Tibial artery (tissue), 4 donors: ENCODE results near the gene ATP2A2.
A peak's percentile ranks its signal among the peaks of the same experiment; 100 is the strongest.

ENCODE experiments used
- DNase-seq, 2 donors: peaks; one replicate each; pipeline ENCODE4 v3.0.0-alpha.2; 2019
- H3K27ac ChIP-seq, 2 donors: fragments of 200-600 bp; sonication (generic) in 1 of 2; 1 replicate in 1 of 2; 2 replicates in 1 of 2; pipeline ENCODE4 v1.5.1; 2018 to 2019; ENCODE audit warnings: mild to moderate bottlenecking in 1 of 2
- H3K27me3 ChIP-seq, 2 donors: fragments of 200-600 bp; sonication (generic) in 1 of 2; one replicate each; pipeline versions ENCODE4 v1.5.1 to v1.6.0; 2016 to 2019
- H3K36me3 ChIP-seq, 3 donors: fragments of 200-600 bp; sonication (generic) in 2 of 3; one replicate each; pipeline ENCODE4 v1.5.1; 2016 to 2019; ENCODE audit warnings: mild to moderate bottlenecking in 2 of 3
- H3K4me1 ChIP-seq, 4 donors: fragments of 200-600 bp; sonication (generic) in 2 of 4; 1 replicate in 3 of 4; 2 replicates in 1 of 4; pipeline ENCODE4 v1.5.1; 2016 to 2019
- H3K4me3 ChIP-seq, 2 donors: fragments of 200-600 bp; sonication (generic) in 1 of 2; 1 replicate in 1 of 2; 2 replicates in 1 of 2; pipeline ENCODE4 v1.5.1; 2018 to 2019; ENCODE audit warnings: mild to moderate bottlenecking in 2 of 2
- H3K9me3 ChIP-seq, 3 donors: fragments of 200-600 bp; sonication (generic) in 1 of 3; one replicate each; pipeline ENCODE4 v1.5.1; 2016 to 2019
- intact Hi-C: fragments of 100-400 bp; cut with DNase I; formaldehyde crosslinking; loops from one replicate; pipeline ENCODE4 v1.15.0; 2023; ENCODE audit warnings: low total_unique reads
- TF ChIP-seq, protein P1 (sequence below), 2 experiments: fragments of 200-600 bp in 1 of 2; fragments of 450-650 bp in 1 of 2; IDR thresholded peaks; one replicate each; pipeline ENCODE4 v1.5.1; 2017 to 2019; ENCODE audit warnings: antibody characterized with exemption in 2 of 2, mild to moderate bottlenecking in 1 of 2, moderate library complexity in 1 of 2

The ATP2A2 gene

DNA sequence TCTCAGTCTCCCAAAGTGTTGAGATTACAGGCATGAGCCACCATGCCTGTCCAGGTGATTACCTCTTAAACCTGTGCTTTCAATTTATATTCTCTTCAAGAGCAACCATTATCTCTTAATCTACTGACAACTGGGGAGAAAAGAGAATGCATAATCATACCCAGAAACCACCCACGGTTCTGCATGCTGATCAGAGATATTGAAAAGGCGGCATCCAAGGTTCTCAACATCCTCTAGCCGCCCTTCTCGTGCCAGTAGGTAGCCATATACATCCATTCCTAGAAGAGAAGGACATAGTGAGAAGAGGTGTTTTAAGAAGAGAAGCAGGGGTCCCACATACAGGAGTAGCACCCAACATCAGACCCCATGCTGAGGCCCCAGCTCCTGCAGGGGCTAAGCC is 101.6 kb downstream of the ATP2A2 start:
- peaks cover 25 to 90% (median 59%) of the 10 kb centered on the region in 3 donors for H3K36me3 ChIP-seq
- H3K4me1 ChIP-seq: peaks cover 0 to 27% (median 19%) of the 10 kb centered on the region in 4 donors
- TF ChIP-seq, protein P1, sequence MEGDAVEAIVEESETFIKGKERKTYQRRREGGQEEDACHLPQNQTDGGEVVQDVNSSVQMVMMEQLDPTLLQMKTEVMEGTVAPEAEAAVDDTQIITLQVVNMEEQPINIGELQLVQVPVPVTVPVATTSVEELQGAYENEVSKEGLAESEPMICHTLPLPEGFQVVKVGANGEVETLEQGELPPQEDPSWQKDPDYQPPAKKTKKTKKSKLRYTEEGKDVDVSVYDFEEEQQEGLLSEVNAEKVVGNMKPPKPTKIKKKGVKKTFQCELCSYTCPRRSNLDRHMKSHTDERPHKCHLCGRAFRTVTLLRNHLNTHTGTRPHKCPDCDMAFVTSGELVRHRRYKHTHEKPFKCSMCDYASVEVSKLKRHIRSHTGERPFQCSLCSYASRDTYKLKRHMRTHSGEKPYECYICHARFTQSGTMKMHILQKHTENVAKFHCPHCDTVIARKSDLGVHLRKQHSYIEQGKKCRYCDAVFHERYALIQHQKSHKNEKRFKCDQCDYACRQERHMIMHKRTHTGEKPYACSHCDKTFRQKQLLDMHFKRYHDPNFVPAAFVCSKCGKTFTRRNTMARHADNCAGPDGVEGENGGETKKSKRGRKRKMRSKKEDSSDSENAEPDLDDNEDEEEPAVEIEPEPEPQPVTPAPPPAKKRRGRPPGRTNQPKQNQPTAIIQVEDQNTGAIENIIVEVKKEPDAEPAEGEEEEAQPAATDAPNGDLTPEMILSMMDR (IDR thresholded peaks at IDR 0.05): no peak
- intact Hi-C loops: no loop called here
- no peak overlapping the region for H3K4me3 ChIP-seq
- no peaks in the 10 kb centered on the region for H3K9me3 ChIP-seq
- DNase-seq: no peak
- no peaks in the 10 kb centered on the region for H3K27me3 ChIP-seq
- peak overlapping the region in 1 of 2 donors; percentile 1 for H3K27ac ChIP-seq
